ENCODE data around the gene UBXN6.

The UBXN6 gene

DNA sequence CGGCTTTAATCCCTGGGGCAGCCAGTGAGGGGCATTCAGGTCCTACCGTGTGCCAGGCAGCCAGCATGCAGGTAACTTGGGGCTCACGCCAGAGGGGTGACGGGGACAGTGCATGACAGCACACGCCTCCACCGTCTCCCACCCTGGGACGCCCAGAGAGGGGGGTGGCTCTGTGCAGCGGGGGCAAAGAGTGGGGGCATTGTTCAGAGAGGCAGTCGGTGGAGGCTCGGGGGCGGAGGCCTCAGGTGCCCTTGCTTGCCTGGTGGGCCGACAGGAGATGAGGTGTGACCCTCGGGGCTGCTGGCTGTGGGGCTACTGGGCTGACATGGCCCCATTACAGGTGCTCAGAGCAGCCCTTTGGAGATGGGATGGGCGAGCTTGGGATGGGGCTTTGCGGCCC lies 42.3 kb upstream of the UBXN6 start:
- Mint-ChIP-seq H3K27ac (peak overlapping the region in 1 of 2 donors; percentile 17), H3K27me3 (no peaks in the 10 kb centered on the region), H3K9me3 (no peaks in the 10 kb centered on the region), H3K4me1 (ENCODE audit: low read depth in 2 of 2) (no peaks in the 10 kb centered on the region), H3K36me3 (ENCODE audit: insufficient read depth) (peaks cover 21% of the 10 kb centered on the region), H3K4me3 (no peak overlapping the region)
- ATAC-seq (replicated peaks) (no peak), DNase-seq (no peak)

DNA sequence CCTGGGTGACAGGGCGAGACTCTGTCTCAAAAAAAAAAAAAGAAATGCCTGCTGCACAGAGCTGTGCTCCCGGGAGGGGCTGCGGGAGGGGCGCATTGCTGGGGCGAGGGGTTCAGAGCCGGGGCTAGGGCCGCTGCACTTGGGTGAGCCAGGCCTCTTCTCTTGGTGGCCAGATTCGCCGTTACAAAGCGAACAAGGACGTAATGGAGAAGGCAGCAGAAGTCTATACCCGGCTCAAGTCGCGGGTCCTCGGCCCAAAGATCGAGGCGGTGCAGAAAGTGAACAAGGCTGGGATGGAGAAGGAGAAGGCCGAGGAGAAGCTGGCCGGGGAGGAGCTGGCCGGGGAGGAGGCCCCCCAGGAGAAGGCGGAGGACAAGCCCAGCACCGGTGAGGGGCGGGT lies 41.7 kb upstream of the UBXN6 start:
- no peak for DNase-seq
- Mint-ChIP-seq H3K27ac (peak overlapping the region in 1 of 2 donors; percentile 19), H3K27me3 (no peaks in the 10 kb centered on the region), H3K4me3 (no peak overlapping the region), H3K4me1 (ENCODE audit: low read depth in 2 of 2) (no peaks in the 10 kb centered on the region), H3K36me3 (ENCODE audit: insufficient read depth) (peaks cover 22% of the 10 kb centered on the region), H3K9me3 (no peaks in the 10 kb centered on the region)
- no peak for ATAC-seq (replicated peaks)

DNA sequence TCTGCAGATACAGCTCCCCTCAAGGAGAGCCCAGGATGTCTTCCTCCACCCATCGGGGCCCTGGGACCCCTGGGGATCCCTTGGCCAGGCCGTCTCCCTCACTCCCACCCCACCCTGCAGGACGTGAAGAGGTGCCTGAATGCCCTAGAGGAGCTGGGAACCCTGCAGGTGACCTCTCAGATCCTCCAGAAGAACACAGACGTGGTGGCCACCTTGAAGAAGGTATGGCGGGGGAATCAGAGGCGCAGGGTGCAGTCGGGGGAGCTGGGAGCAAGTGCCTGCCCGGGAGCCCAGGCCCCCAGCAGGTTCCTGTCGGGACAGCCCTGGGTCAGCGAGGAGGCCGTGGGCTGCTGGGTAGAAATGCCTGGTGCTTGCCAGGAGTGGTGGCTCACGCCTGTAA lies 41.1 kb upstream of the UBXN6 start:
- no peaks in the 10 kb centered on the region for H3K4me1 Mint-ChIP-seq (ENCODE audit: low read depth in 2 of 2)
- no peak overlapping the region for H3K4me3 Mint-ChIP-seq
- no peak for ATAC-seq (replicated peaks)
- H3K36me3 Mint-ChIP-seq (ENCODE audit: insufficient read depth) = peaks cover 18% of the 10 kb centered on the region
- DNase-seq = no peak
- H3K27me3 Mint-ChIP-seq = no peaks in the 10 kb centered on the region
- no peaks in the 10 kb centered on the region for H3K9me3 Mint-ChIP-seq
- peak overlapping the region in 1 of 2 donors; percentile 19 for H3K27ac Mint-ChIP-seq

DNA sequence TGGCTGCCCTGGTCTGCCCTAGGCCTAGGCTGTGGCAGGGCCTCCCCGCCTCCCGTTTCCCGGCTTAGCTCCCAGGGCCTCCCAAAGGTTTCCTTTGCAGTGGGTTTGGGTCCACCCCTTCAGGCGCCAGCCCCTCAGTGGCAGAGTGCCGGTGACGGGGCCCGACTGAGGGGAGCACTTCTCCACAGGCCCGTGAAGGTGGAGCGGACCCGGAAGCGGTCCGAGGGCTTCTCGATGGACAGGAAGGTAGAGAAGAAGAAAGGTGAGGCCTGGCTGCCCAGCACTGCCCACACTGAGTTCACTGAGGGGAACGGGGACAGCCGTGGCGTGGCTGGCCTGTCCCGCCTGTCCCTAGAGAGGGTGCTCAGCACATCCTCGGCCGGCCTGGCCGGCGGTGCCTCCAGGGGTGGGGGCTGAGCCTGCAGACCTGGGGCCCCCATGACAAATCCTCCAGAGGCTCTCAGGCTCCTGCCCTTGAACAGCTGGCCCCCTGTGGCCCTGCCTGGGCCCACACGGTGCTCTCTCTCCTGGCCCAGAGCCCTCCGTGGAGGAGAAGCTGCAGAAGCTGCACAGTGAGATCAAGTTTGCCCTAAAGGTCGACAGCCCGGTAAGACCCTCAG lies 40.3 kb upstream of the UBXN6 start:
- Mint-ChIP-seq H3K27ac (no peak overlapping the region), H3K4me3 (no peak overlapping the region), H3K36me3 (ENCODE audit: insufficient read depth) (peaks cover 20% of the 10 kb centered on the region), H3K9me3 (no peaks in the 10 kb centered on the region), H3K4me1 (ENCODE audit: low read depth in 2 of 2) (no peaks in the 10 kb centered on the region), H3K27me3 (no peaks in the 10 kb centered on the region)
- DNase-seq (no peak), ATAC-seq (replicated peaks) (no peak)

DNA sequence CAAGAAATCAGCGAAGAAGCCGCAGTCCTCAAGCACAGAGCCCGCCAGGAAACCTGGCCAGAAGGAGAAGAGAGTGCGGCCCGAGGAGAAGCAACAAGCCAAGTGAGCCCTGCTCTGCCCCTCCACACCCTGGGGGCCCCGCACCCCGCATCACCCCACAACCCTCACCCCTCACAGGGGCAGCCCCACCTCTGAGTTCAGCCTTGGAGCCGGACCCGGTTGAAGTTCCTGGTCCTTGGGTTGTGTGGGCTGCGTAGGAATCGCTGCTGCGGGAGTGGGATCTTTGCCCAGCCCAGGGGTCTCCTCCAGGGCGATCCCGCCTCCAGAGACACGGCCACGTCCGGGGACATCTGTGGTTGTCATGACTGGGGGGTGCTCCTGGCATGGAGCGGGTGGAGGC lies 38.7 kb upstream of the UBXN6 start:
- Mint-ChIP-seq H3K27ac (no peak overlapping the region), H3K27me3 (no peaks in the 10 kb centered on the region), H3K4me3 (no peak overlapping the region), H3K4me1 (ENCODE audit: low read depth in 2 of 2) (no peaks in the 10 kb centered on the region), H3K9me3 (no peaks in the 10 kb centered on the region), H3K36me3 (ENCODE audit: insufficient read depth) (peaks cover 20% of the 10 kb centered on the region)
- no peak for DNase-seq
- no peak for ATAC-seq (replicated peaks)

DNA sequence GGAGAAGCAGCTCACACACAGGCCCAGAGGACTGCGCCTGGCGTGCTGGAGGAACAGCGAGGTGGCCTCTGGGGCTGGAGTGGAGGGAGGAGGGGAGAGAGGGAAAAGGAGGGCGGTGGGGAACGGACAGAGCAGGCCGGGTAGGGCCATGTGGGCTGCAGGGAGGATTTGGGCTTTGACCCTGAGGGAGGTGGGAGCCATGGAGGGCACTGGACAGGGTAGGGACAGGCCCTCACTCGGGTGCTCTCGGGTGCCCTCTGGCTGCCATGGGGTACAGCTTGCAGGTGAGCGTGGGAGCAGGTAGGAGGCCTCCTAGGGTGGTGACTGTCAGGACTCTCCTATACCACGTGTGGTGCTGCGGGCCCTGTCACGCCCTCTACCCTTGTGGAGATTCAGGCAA lies 37.9 kb upstream of the UBXN6 start:
- no peaks in the 10 kb centered on the region for H3K4me1 Mint-ChIP-seq (ENCODE audit: low read depth in 2 of 2)
- DNase-seq (no peak), ATAC-seq (replicated peaks) (no peak)
- H3K4me3 Mint-ChIP-seq = no peak overlapping the region
- H3K27me3 Mint-ChIP-seq = no peaks in the 10 kb centered on the region
- H3K9me3 Mint-ChIP-seq = no peaks in the 10 kb centered on the region
- peak overlapping the region in 1 of 2 donors; percentile 22 for H3K27ac Mint-ChIP-seq
- peaks cover 25% of the 10 kb centered on the region for H3K36me3 Mint-ChIP-seq (ENCODE audit: insufficient read depth)

DNA sequence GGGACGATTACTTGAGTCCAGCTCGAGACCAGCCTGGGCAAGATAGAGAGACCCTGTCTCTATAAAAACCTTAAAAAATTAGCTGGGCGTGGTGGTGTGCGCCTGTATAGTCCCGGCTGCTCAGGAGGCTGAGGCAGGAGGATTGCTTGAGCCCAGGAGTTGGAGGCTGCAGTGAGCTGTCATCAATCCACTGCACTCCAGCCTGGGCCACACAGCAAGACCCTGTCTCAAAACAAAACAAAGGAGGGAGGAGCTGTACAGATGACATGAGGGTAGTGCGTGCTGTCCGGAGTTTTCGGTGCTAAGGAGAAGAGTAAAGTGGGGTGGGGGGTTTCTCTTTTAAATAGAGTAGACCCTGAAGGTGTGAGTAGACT lies 37.1 kb upstream of the UBXN6 start:
- H3K9me3 Mint-ChIP-seq = no peaks in the 10 kb centered on the region
- H3K27me3 Mint-ChIP-seq = no peaks in the 10 kb centered on the region
- H3K27ac Mint-ChIP-seq = no peak overlapping the region
- peaks cover 30% of the 10 kb centered on the region for H3K36me3 Mint-ChIP-seq (ENCODE audit: insufficient read depth)
- no peaks in the 10 kb centered on the region for H3K4me1 Mint-ChIP-seq (ENCODE audit: low read depth in 2 of 2)
- no peak for DNase-seq
- ATAC-seq (replicated peaks) = no peak
- H3K4me3 Mint-ChIP-seq = no peak overlapping the region

DNA sequence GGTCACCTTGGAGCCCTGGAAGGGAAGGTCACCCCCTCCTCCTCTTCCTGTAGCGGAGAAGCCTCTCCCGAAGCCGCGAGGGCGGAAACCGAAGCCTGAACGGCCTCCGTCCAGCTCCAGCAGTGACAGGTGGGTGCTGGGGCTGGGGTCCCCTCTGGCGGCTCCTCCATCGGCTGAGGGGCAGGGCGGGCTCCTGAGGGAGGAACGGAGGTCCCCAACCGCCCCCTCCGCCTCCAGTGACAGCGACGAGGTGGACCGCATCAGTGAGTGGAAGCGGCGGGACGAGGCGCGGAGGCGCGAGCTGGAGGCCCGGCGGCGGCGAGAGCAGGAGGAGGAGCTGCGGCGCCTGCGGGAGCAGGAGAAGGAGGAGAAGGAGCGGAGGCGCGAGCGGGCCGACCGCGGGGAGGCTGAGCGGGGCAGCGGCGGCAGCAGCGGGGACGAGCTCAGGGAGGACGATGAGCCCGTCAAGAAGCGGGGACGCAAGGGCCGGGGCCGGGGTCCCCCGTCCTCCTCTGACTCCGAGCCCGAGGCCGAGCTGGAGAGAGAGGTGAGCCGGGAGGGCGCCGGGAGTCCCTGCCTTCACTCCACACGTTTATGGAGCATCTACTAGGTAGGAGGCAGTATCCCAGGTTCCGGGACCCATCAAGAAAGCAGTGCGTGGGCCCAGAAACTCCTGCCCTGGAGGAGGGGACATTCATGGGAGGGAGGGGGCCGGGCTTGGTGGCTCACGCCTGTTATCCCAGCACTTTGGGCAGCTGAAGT lies 36.5 kb upstream of the UBXN6 start:
- DNase-seq (no peak), ATAC-seq (replicated peaks) (no peak)
- Mint-ChIP-seq H3K9me3 (no peaks in the 10 kb centered on the region), H3K4me1 (ENCODE audit: low read depth in 2 of 2) (no peaks in the 10 kb centered on the region), H3K36me3 (ENCODE audit: insufficient read depth) (peaks cover 35% of the 10 kb centered on the region), H3K27ac (no peak overlapping the region), H3K4me3 (no peak overlapping the region), H3K27me3 (no peaks in the 10 kb centered on the region)

DNA sequence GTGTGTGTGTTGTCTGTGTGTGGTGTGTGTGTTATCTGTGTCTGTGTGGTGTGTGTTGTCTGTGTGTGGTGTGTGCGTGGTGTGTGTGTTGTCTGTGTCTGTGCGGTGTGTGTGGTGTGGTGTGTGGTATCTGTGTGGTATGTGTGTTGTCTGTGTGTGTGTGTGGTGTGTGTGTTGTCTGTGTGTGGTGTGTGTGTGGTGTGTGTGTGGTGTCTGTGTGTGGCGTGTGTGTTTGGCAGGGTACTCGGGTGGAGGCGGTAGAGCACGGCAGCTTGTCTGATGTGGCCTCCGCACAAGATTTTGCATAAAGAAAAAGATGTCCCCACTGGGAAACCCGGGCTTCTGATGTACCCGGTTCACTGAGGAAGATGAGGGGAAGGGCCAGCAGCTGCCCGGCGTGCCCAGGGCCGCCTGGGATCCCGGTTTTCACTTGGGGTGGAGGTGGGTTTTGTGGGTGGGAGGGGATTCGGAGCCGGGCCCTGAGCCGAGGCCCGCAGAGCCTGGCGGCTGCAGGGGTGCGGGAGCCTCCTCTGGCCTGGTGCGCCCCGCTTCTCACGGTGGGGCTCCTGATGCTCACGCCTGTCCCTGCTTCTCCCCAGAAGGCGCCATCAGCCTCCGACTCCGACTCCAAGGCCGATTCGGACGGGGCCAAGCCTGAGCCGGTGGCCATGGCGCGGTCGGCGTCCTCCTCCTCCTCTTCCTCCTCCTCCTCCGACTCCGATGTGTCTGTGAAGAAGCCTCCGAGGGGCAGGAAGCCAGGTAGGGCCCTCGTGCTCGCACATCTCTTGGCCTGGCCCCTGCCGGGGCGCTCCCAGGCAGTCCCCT lies 35.7 kb upstream of the UBXN6 start:
- Mint-ChIP-seq H3K27ac (no peak overlapping the region), H3K9me3 (no peaks in the 10 kb centered on the region), H3K4me1 (ENCODE audit: low read depth in 2 of 2) (no peaks in the 10 kb centered on the region), H3K4me3 (no peak overlapping the region), H3K27me3 (no peaks in the 10 kb centered on the region), H3K36me3 (ENCODE audit: insufficient read depth) (peaks cover 43% of the 10 kb centered on the region)
- DNase-seq (no peak), ATAC-seq (replicated peaks) (no peak)

DNA sequence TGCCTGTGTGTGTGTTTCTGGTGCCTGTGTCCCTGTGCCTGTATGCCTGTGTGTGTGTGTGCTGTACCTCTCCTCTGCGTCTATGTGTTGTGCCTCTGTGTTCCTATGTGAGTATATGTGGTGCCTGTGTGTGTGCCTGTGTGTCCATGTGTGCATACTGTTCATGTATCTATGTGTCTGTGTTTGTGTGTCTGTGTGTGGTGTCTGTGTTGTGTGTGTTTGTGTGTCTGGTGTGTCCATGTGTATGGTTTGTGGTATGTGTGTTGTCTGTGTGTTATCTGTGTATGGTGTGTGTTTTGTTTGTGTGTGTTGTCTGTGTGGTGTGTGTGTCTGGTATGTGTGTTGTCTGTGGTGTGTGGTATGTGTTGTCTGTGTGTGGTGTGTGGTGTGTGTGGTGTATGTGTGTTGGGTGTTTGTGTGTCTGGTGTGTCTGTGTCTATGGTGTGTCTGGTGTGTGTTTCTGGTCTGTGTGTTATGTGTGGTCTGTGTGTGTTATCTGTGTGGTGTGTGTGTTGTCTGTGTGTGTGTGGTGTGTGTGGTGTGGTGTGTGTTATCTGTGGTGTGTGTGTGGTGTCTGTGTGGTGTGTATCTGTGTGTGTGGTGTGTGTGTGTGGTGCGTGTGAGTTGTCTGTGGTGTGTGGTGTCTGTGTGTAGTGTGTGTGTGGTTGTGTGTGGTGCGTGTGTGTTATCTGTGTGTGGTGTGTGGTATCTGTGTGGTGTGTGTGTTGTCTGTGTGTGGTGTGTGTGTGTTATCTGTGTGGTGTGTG lies 34.9 kb upstream of the UBXN6 start:
- no peaks in the 10 kb centered on the region for H3K27me3 Mint-ChIP-seq
- H3K4me1 Mint-ChIP-seq (ENCODE audit: low read depth in 2 of 2) = no peaks in the 10 kb centered on the region
- DNase-seq (no peak), ATAC-seq (replicated peaks) (no peak)
- no peak overlapping the region for H3K27ac Mint-ChIP-seq
- peaks cover 44% of the 10 kb centered on the region for H3K36me3 Mint-ChIP-seq (ENCODE audit: insufficient read depth)
- H3K4me3 Mint-ChIP-seq = no peak overlapping the region
- H3K9me3 Mint-ChIP-seq = no peaks in the 10 kb centered on the region

DNA sequence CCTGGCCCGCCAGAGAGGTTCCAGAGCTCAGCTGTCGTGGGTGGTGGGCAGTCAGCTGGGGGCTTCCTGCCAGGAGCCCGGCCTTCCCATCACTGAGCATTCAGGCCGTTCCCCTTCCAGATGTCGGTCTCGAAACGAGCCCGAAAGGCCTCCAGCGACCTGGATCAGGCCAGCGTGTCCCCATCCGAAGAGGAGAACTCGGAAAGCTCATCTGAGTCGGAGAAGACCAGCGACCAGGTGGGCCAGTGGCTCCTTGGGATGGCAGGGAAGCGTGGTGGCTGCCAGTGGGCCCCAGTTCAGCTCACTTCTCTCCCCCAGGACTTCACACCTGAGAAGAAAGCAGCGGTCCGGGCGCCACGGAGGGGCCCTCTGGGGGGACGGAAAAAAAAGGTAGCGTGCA lies 33.9 kb upstream of the UBXN6 start:
- no peak overlapping the region for H3K27ac Mint-ChIP-seq
- no peaks in the 10 kb centered on the region for H3K27me3 Mint-ChIP-seq
- ATAC-seq (replicated peaks) (no peak), DNase-seq (no peak)
- peaks cover 0 to 4% of the 10 kb centered on the region in 2 donors for H3K4me1 Mint-ChIP-seq (ENCODE audit: low read depth in 2 of 2)
- no peak overlapping the region for H3K4me3 Mint-ChIP-seq
- no peaks in the 10 kb centered on the region for H3K9me3 Mint-ChIP-seq
- H3K36me3 Mint-ChIP-seq (ENCODE audit: insufficient read depth) = peaks cover 42% of the 10 kb centered on the region

DNA sequence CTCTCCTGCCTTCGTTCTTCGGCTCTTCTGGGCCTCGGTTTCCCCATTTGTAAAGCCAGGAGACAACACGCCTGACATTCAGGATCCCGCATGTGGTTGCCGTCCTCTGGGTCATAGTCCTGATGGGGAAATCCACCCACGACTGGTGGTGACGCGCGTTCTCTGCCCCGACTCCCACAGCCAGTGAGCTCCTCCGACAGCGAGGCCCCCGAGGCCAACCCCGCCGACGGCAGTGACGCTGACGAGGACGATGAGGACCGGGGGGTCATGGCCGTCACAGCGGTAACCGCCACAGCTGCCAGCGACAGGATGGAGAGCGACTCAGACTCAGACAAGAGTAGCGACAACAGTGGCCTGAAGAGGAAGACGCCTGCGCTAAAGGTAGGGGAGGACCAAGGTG lies 30.9 kb upstream of the UBXN6 start:
- ATAC-seq (replicated peaks) = no peak
- H3K27me3 Mint-ChIP-seq = no peaks in the 10 kb centered on the region
- peaks cover 0 to 4% of the 10 kb centered on the region in 2 donors for H3K4me1 Mint-ChIP-seq (ENCODE audit: low read depth in 2 of 2)
- no peak overlapping the region for H3K27ac Mint-ChIP-seq
- H3K9me3 Mint-ChIP-seq = no peaks in the 10 kb centered on the region
- no peak for DNase-seq
- H3K4me3 Mint-ChIP-seq = no peak overlapping the region
- peaks cover 35% of the 10 kb centered on the region for H3K36me3 Mint-ChIP-seq (ENCODE audit: insufficient read depth)

DNA sequence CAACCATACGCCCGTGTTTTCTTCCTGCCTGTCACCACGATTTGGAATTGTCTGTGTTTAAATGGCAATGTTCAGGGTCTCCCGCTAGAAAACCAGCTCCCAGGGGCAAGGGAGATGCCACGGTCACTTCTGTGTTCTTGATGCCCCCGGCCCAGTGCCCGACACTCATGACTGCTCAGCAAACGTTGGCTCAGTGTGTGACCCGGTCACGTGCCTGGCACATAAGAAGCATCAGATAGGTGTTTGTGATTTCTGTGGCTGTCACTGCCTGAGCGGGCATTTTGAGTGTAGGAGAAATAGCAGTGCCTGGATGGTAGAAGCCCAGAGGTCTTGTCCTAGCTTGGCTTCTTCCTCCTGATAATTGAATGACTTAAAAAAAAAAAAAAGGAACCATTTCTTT lies 30.0 kb upstream of the UBXN6 start:
- Mint-ChIP-seq H3K4me3 (no peak overlapping the region), H3K36me3 (ENCODE audit: insufficient read depth) (peaks cover 37% of the 10 kb centered on the region), H3K9me3 (no peaks in the 10 kb centered on the region), H3K4me1 (ENCODE audit: low read depth in 2 of 2) (peaks cover 0 to 4% of the 10 kb centered on the region in 2 donors), H3K27ac (no peak overlapping the region), H3K27me3 (no peaks in the 10 kb centered on the region)
- ATAC-seq (replicated peaks) = no peak
- DNase-seq = no peak

All from effector memory CD8-positive, alpha-beta T cell (primary cell).